Loucy (cell line): Measurements from ENCODE around the gene GTF2F2.
A peak's percentile ranks its signal among the peaks of the same experiment; 100 is the strongest.

Experiments
- H2AFZ ChIP-seq: fragments of 200-600 bp; sonication (generic); 2 replicates; pipeline ENCODE4 v1.6.0; 2016; ENCODE audit warnings: antibody characterized with exemption, mild to moderate bottlenecking, low read length, moderate library complexity
- H3F3A ChIP-seq: fragments of 200-600 bp; 2 replicates; pipeline ENCODE4 v1.6.0; 2016; ENCODE audit warnings: antibody characterized with exemption, low read depth, mild to moderate bottlenecking
- H3K27me3 ChIP-seq: fragments of 200-600 bp; sonication (generic); 2 replicates; pipeline ENCODE4 v1.6.1; 2014; ENCODE audit warnings: low read length, mild to moderate bottlenecking; ENCODE audit not compliant: insufficient read depth, poor library complexity, severe bottlenecking
- H3K36me3 ChIP-seq: fragments of 200-600 bp; sonication (generic); 2 replicates; pipeline ENCODE4 v1.6.1; 2016; ENCODE audit warnings: low read length; ENCODE audit not compliant: insufficient read depth
- H3K4me1 ChIP-seq: fragments of 200-600 bp; sonication (generic); 2 replicates; pipeline ENCODE4 v1.5.1; 2014; ENCODE audit warnings: low read length, mild to moderate bottlenecking; ENCODE audit not compliant: insufficient read depth, poor library complexity, severe bottlenecking
- H3K4me2 ChIP-seq: fragments of 200-600 bp; sonication (generic); 2 replicates; pipeline ENCODE4 v1.6.0; 2014; ENCODE audit warnings: antibody characterized with exemption, low read length, low read depth, mild to moderate bottlenecking; ENCODE audit not compliant: poor library complexity, severe bottlenecking
- H3K4me3 ChIP-seq: fragments of 200-600 bp; sonication (generic); 2 replicates; pipeline ENCODE4 v1.5.1; 2014; ENCODE audit warnings: low read length, mild to moderate bottlenecking, mixed read lengths; ENCODE audit not compliant: poor library complexity, severe bottlenecking
- H3K79me2 ChIP-seq: fragments of 200-600 bp; sonication (generic); 2 replicates; pipeline ENCODE4 v1.6.1; 2014; ENCODE audit warnings: low read length; ENCODE audit not compliant: insufficient read depth
- H3K9ac ChIP-seq: fragments of 200-600 bp; sonication (generic); 2 replicates; pipeline ENCODE4 v1.6.0; 2014; ENCODE audit warnings: mild to moderate bottlenecking, low read depth, low read length, moderate library complexity; ENCODE audit not compliant: poor library complexity, severe bottlenecking
- H3K9me2 ChIP-seq: fragments of 200-600 bp; sonication (generic); replicated peaks from 2 replicates; pipeline ENCODE4 v1.6.1; 2016; ENCODE audit warnings: low read depth, low read length, mixed read lengths
- H3K9me3 ChIP-seq: fragments of 200-600 bp; sonication (generic); 2 replicates; pipeline ENCODE4 v1.6.1; 2014; ENCODE audit warnings: mild to moderate bottlenecking, antibody characterized with exemption, low read length, low read depth; ENCODE audit not compliant: insufficient read depth
- H4K20me1 ChIP-seq: fragments of 200-600 bp; sonication (generic); 2 replicates; pipeline ENCODE4 v1.6.0; 2014; ENCODE audit warnings: antibody characterized with exemption, low read length, mild to moderate bottlenecking; ENCODE audit not compliant: insufficient read depth, poor library complexity, severe bottlenecking
- CTCF ChIP-seq: fragments of 200-600 bp; sonication (generic); conservative IDR thresholded peaks from 2 replicates; pipeline ENCODE4 v1.5.1; 2014; ENCODE audit warnings: mild to moderate bottlenecking, antibody characterized with exemption, low read length
- EZH2phosphoT487 ChIP-seq: fragments of 200-600 bp; IDR thresholded peaks from 2 replicates; pipeline ENCODE4 v1.6.1; 2018; ENCODE audit warnings: antibody characterized with exemption, mild to moderate bottlenecking, moderate library complexity, borderline replicate concordance

GTF2F2 gene

GRCh38 chr13:45108716-45109101 lies 11.6 kb upstream of the GTF2F2 start:
- Histone ChIP-seq H3K36me3 (no peaks in the 10 kb centered on the region), H3F3A (no peaks in the 10 kb centered on the region), H2AFZ (0 out of 2 replicates have a peak overlapping the region, but pooled peaks have one; percentile 33), H3K9me2 (no peaks in the 10 kb centered on the region), H3K4me3 (peak overlapping the region; percentile 5), H3K9ac (no peak overlapping the region), H3K4me2 (peak overlapping the region; percentile 41), H4K20me1 (no peaks in the 10 kb centered on the region), H3K79me2 (no peaks in the 10 kb centered on the region), H3K4me1 (peaks cover 9% of the 10 kb centered on the region), H3K9me3 (no peaks in the 10 kb centered on the region), H3K27me3 (no peaks in the 10 kb centered on the region)
- TF ChIP-seq EZH2phosphoT487 (no peak), CTCF (no peak)

- Histone ChIP-seq H2AFZ (peak overlapping the region; percentile 46), H3K79me2 (no peaks in the 10 kb centered on the region), H4K20me1 (no peaks in the 10 kb centered on the region), H3K4me3 (peak overlapping the region; percentile 5), H3K9ac (no peak overlapping the region), H3K9me2 (no peaks in the 10 kb centered on the region), H3K9me3 (no peaks in the 10 kb centered on the region), H3K4me2 (peak overlapping the region; percentile 41), H3K27me3 (no peaks in the 10 kb centered on the region), H3K4me1 (peaks cover 9% of the 10 kb centered on the region), H3K36me3 (no peaks in the 10 kb centered on the region), H3F3A (no peaks in the 10 kb centered on the region)
- TF ChIP-seq EZH2phosphoT487 (no peak), CTCF (no peak)
These were observed 11.1 kb upstream of the GTF2F2 start for GRCh38 chr13:45109102-45109720.

- no peak overlapping the region for H3K9ac ChIP-seq
- H3K36me3 ChIP-seq, result no peaks in the 10 kb centered on the region
- no peak overlapping the region for H3K4me3 ChIP-seq
- H3K4me2 ChIP-seq, result no peak overlapping the region
- H4K20me1 ChIP-seq, result no peaks in the 10 kb centered on the region
- H3K9me2 ChIP-seq, result no peaks in the 10 kb centered on the region
- H3K9me3 ChIP-seq, result no peaks in the 10 kb centered on the region
- no peak overlapping the region for H2AFZ ChIP-seq
- TF ChIP-seq EZH2phosphoT487 (no peak), CTCF (no peak)
- H3F3A ChIP-seq, result no peaks in the 10 kb centered on the region
- H3K27me3 ChIP-seq, result no peaks in the 10 kb centered on the region
- no peaks in the 10 kb centered on the region for H3K79me2 ChIP-seq
- peaks cover 9% of the 10 kb centered on the region for H3K4me1 ChIP-seq
These were observed 6.8 kb upstream of the GTF2F2 start for GRCh38 chr13:45113233-45114224.
